ENCODE measurements around the gene ATP6V1A. TPM values are rescaled to one million over a fixed set of nuclear protein-coding genes. Genes with fewer than 3 reads are reported as not detected.
A peak's percentile ranks its signal among the peaks of the same experiment; 100 is the strongest.

ATP6V1A gene
- 10 to 100 TPM; 45.2 to 48.3 TPM for total RNA-seq

- H3K27me3 Mint-ChIP-seq: no peaks in the 10 kb centered on the region
- DNase-seq (peak; percentile 91), ATAC-seq (peak; percentile 51)
- H3K27ac Mint-ChIP-seq: peak within 1 kb of the TSS; percentile 100
- ChIA-PET POLR2A (interaction anchor here (0.6 to 0.7 kb wide), 4 partner anchors 25 to 727 kb away, joined by 3 to 5 read pairs (median 4); partner anchors contain the start of gene USF3), CTCF (interaction anchor here (0.6 to 8.2 kb wide), 6 partner anchors 11 to 678 kb away, joined by 3 to 101 read pairs (median 3); partner anchors contain the start of gene GRAMD1C)
- peaks cover 59% of the 10 kb centered on the region for H3K4me1 Mint-ChIP-seq
- no peaks in the 10 kb centered on the region for H3K9me3 Mint-ChIP-seq (ENCODE audit: low read depth)
- peaks cover 20% of the 10 kb centered on the region for H3K36me3 Mint-ChIP-seq (ENCODE audit: low read depth)
- peak within 1 kb of the TSS; percentile 93 for H3K4me3 Mint-ChIP-seq
- intact Hi-C loops (cut with DNase I, micrococcal nuclease): loop anchor here (1.0 to 10.0 kb wide), 16 partner anchors 50 to 1908 kb away; partner anchors contain the start of genes CCDC191 (in 2 of the 2), QTRT2 (in 2 of the 2), SIDT1 (in 2 of the 2) and ATG3 (in 1 of the 2)
Observed at GRCh38 chr3:113746548-113747282, at the start of gene ATP6V1A. Gene ATP6V1A, plus strand, starts transcription at chr3:113747035. Its CDS starts 31,719 bp downstream, at chr3:113778754.

DNA sequence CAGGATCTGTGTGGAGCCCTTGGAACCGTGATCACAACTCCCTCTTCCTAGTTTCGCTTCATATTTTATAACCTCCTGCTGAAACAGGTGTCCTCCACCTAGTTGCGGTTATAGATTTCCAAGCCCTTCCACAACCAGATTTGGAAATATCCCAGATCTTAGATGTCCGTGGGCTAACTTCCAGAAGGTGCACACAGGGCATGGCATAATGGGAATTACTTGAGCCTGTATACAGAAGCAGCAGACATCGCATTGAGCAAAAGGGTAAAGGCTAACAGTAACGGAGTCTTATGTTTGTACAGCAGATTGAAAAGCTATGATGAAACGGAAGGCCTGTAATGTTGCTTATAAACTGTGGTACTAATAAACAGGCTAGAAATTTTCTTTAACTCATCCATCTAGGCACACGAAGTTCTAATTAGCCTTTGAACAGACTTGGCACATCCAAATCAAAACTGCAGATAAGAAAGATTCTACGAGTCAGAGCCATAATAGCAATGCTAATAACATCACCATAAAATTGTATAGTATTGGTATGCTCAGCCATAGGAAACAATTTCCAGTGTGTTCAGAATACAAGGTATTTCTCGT lies 49.2 kb upstream of the ATP6V1A start:
- intact Hi-C loops (cut with DNase I, micrococcal nuclease): loop anchor here (2.0 to 5.0 kb wide), 6 partner anchors 180 to 1449 kb away; partner anchors contain the start of genes ATG3 (in 1 of the 2), SLC35A5 (in 1 of the 2), SPICE1 (in 1 of the 2) and ZBTB20 (in 1 of the 2)
- POLR2A ChIA-PET: no interaction called here
- Mint-ChIP-seq H3K36me3 (ENCODE audit: low read depth) (no peaks in the 10 kb centered on the region), H3K4me3 (no peak overlapping the region), H3K27me3 (no peaks in the 10 kb centered on the region), H3K27ac (no peak overlapping the region), H3K9me3 (ENCODE audit: low read depth) (no peaks in the 10 kb centered on the region), H3K4me1 (peaks cover 27% of the 10 kb centered on the region)
- DNase-seq: no peak
- CTCF ChIA-PET: interaction anchor here (0.7 to 2.6 kb wide), 3 partner anchors 48 to 410 kb away, joined by 3 to 9 read pairs (median 5); no protein-coding TSS in a partner anchor
- ATAC-seq: no peak

GRCh38 chr3:113698213-113698742 lies 48.6 kb upstream of the ATP6V1A start:
- DNase-seq (no peak), ATAC-seq (no peak)
- Mint-ChIP-seq H3K9me3 (ENCODE audit: low read depth) (no peaks in the 10 kb centered on the region), H3K4me1 (peaks cover 24% of the 10 kb centered on the region), H3K4me3 (no peak overlapping the region), H3K27me3 (no peaks in the 10 kb centered on the region), H3K36me3 (ENCODE audit: low read depth) (no peaks in the 10 kb centered on the region), H3K27ac (no peak overlapping the region)
- intact Hi-C loops (cut with DNase I, micrococcal nuclease): loop anchor here in 1 of 2 experiments (5.0 kb wide), 3 partner anchors 181 to 1136 kb away; partner anchors contain the start of genes ATG3, SLC35A5 and SPICE1
- CTCF ChIA-PET: interaction anchor here (0.7 to 2.6 kb wide), 4 partner anchors 47 to 411 kb away, joined by 3 to 9 read pairs (median 4); no protein-coding TSS in a partner anchor
- POLR2A ChIA-PET: no interaction called here

GRCh38 chr3:113698956-113699355 lies 47.9 kb upstream of the ATP6V1A start:
- Mint-ChIP-seq H3K4me1 (peaks cover 18% of the 10 kb centered on the region), H3K4me3 (no peak overlapping the region), H3K9me3 (ENCODE audit: low read depth) (no peaks in the 10 kb centered on the region), H3K27ac (peak overlapping the region; percentile 61), H3K27me3 (no peaks in the 10 kb centered on the region), H3K36me3 (ENCODE audit: low read depth) (no peaks in the 10 kb centered on the region)
- ChIA-PET CTCF (interaction anchor here (0.7 to 2.6 kb wide), 3 partner anchors 12 to 95 kb away, joined by 3 to 9 read pairs (median 3); no protein-coding TSS in a partner anchor), POLR2A (interaction anchor here (0.6 kb wide), 1 partner anchor 203 kb away, joined by 4 read pairs; no protein-coding TSS in a partner anchor)
- DNase-seq: peak; percentile 41
- ATAC-seq: no peak
- intact Hi-C loops (cut with DNase I, micrococcal nuclease): loop anchor here in 1 of 2 experiments (5.0 kb wide), 3 partner anchors 182 to 1137 kb away; partner anchors contain the start of genes ATG3, SLC35A5 and SPICE1

DNA sequence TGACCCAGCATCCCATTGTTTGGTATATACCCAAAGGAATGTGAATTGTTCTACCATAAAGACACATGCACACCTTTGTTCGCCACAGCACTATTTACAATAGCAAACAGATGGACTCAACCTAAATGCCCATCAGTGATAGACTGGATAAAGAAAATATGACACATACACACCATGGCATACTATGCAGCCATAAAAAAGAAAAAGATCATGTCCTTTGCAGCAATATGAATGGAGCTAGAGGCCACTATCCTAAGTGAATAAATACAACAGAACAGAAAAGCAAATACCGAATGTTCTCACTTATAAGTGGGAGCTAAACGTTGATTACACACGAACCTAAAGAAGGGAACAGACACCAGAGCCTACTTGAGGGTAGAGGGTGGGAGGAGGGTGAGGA lies 39.0 kb upstream of the ATP6V1A start:
- Mint-ChIP-seq H3K9me3 (ENCODE audit: low read depth) (no peaks in the 10 kb centered on the region), H3K27ac (no peak overlapping the region), H3K4me1 (peaks cover 3% of the 10 kb centered on the region), H3K36me3 (ENCODE audit: low read depth) (no peaks in the 10 kb centered on the region), H3K4me3 (no peak overlapping the region), H3K27me3 (peaks cover 10% of the 10 kb centered on the region)
- DNase-seq (no peak), ATAC-seq (no peak)
- ChIA-PET POLR2A (no interaction called here), CTCF (interaction anchor here (0.9 kb wide), 1 partner anchor 36 kb away, joined by 3 read pairs; no protein-coding TSS in a partner anchor)
- intact Hi-C loops (cut with DNase I, micrococcal nuclease): no loop called here

- peaks cover 9% of the 10 kb centered on the region for H3K27me3 Mint-ChIP-seq
- peaks cover 3% of the 10 kb centered on the region for H3K4me1 Mint-ChIP-seq
- POLR2A ChIA-PET: no interaction called here
- H3K9me3 Mint-ChIP-seq (ENCODE audit: low read depth): no peaks in the 10 kb centered on the region
- CTCF ChIA-PET: interaction anchor here (0.6 to 1.4 kb wide), 5 partner anchors 12 to 33 kb away, joined by 3 to 5 read pairs (median 4); no protein-coding TSS in a partner anchor
- H3K4me3 Mint-ChIP-seq: no peak overlapping the region
- ATAC-seq (peak; percentile 51), DNase-seq (no peak)
- H3K27ac Mint-ChIP-seq: no peak overlapping the region
- intact Hi-C loops (cut with DNase I, micrococcal nuclease): no loop called here
- H3K36me3 Mint-ChIP-seq (ENCODE audit: low read depth): peaks cover 6% of the 10 kb centered on the region
Observed at GRCh38 chr3:113712129-113712528, 34.7 kb upstream of the ATP6V1A start.

GRCh38 chr3:113714702-113715101 lies 32.1 kb upstream of the ATP6V1A start:
- DNase-seq: no peak
- H3K4me3 Mint-ChIP-seq: no peak overlapping the region
- no peak for ATAC-seq
- H3K4me1 Mint-ChIP-seq: peaks cover 21% of the 10 kb centered on the region
- no peaks in the 10 kb centered on the region for H3K9me3 Mint-ChIP-seq (ENCODE audit: low read depth)
- ChIA-PET CTCF (no interaction called here), POLR2A (no interaction called here)
- peaks cover 2% of the 10 kb centered on the region for H3K27me3 Mint-ChIP-seq
- H3K27ac Mint-ChIP-seq: no peak overlapping the region
- H3K36me3 Mint-ChIP-seq (ENCODE audit: low read depth): peaks cover 22% of the 10 kb centered on the region
- intact Hi-C loops (cut with DNase I, micrococcal nuclease): no loop called here

- POLR2A ChIA-PET: interaction anchor here (1.0 kb wide), 1 partner anchor 28 kb away, joined by 3 read pairs; no protein-coding TSS in a partner anchor
- Mint-ChIP-seq H3K27ac (peak overlapping the region; percentile 86), H3K9me3 (ENCODE audit: low read depth) (no peaks in the 10 kb centered on the region), H3K36me3 (ENCODE audit: low read depth) (peaks cover 39% of the 10 kb centered on the region), H3K4me1 (peaks cover 21% of the 10 kb centered on the region), H3K27me3 (no peaks in the 10 kb centered on the region), H3K4me3 (no peak overlapping the region)
- intact Hi-C loops (cut with DNase I, micrococcal nuclease): no loop called here
- CTCF ChIA-PET: interaction anchor here (1.1 to 1.9 kb wide), 4 partner anchors 12 to 27 kb away, joined by 3 to 5 read pairs (median 3); no protein-coding TSS in a partner anchor
- DNase-seq (no peak), ATAC-seq (no peak)
Observed at GRCh38 chr3:113717308-113717707, 29.5 kb upstream of the ATP6V1A start.

DNA sequence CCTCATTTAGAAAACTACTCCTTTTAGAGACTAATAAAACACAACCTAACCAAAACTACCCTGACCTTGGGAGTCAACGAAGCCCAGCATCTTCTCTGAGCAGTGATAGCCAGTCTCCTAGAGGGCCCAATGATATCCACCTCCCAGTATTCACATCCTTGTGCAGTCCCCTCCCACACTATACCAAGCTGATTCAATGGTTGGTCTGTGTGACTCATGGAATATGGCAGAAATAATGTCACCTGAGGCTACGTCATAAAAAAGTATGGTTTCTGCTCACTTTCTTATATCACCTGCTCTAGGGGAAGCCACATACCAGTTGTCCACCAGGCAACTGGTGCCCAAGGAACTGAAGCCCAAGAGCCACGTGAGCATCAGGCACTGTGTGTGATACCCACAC lies 29.0 kb upstream of the ATP6V1A start:
- Mint-ChIP-seq H3K4me1 (peaks cover 18% of the 10 kb centered on the region), H3K4me3 (no peak overlapping the region), H3K27ac (peak overlapping the region; percentile 86), H3K27me3 (no peaks in the 10 kb centered on the region), H3K9me3 (ENCODE audit: low read depth) (no peaks in the 10 kb centered on the region), H3K36me3 (ENCODE audit: low read depth) (peaks cover 43% of the 10 kb centered on the region)
- intact Hi-C loops (cut with DNase I, micrococcal nuclease): no loop called here
- ATAC-seq (peak; percentile 99), DNase-seq (peak; percentile 20)
- CTCF ChIA-PET: interaction anchor here (1.1 to 1.9 kb wide), 3 partner anchors 19 to 27 kb away, joined by 3 to 5 read pairs (median 3); no protein-coding TSS in a partner anchor
- POLR2A ChIA-PET: interaction anchor here (1.0 kb wide), 1 partner anchor 27 kb away, joined by 3 read pairs; no protein-coding TSS in a partner anchor

GRCh38 chr3:113719294-113719693 lies 27.5 kb upstream of the ATP6V1A start:
- no peak overlapping the region for H3K4me3 Mint-ChIP-seq
- ChIA-PET POLR2A (interaction anchor here (0.5 kb wide), 1 partner anchor 116 kb away, joined by 3 read pairs; no protein-coding TSS in a partner anchor), CTCF (interaction anchor here (0.8 to 1.9 kb wide), 3 partner anchors 19 to 193 kb away, joined by 4 to 5 read pairs (median 4); no protein-coding TSS in a partner anchor)
- H3K27me3 Mint-ChIP-seq: no peaks in the 10 kb centered on the region
- peaks cover 56% of the 10 kb centered on the region for H3K36me3 Mint-ChIP-seq (ENCODE audit: low read depth)
- no peak overlapping the region for H3K27ac Mint-ChIP-seq
- ATAC-seq: no peak
- peaks cover 18% of the 10 kb centered on the region for H3K4me1 Mint-ChIP-seq
- H3K9me3 Mint-ChIP-seq (ENCODE audit: low read depth): no peaks in the 10 kb centered on the region
- DNase-seq: no peak
- intact Hi-C loops (cut with DNase I, micrococcal nuclease): no loop called here
